Activated T-helper 2 cell treated with anti-CD3 and anti-CD28 coated beads, Interferon-gamma antibody, Interleukin-2, Interleukin-4, amounts not matched to agents 10 μg/mL and 5 μg/mL and 100 μg/mL, durations not matched to agents 14 hours and 24 hours and 36 hours (primary cell): ENCODE results near the gene OR8D4. TPM values are rescaled to one million over a fixed set of nuclear protein-coding genes. Genes with fewer than 3 reads are reported as not detected.
"Not testable (repeated sequence)": the region's sequence is repeated elsewhere in the genome, so short reads cannot be mapped to it uniquely, and the experiment has no call there.

Source experiments
- DNase-seq: peaks from one replicate; pipeline ENCODE4 v3.0.0; 2021; ENCODE audit warnings: low spot score
- H3K27ac Mint-ChIP-seq: one replicate; pipeline ENCODE4 v1.8.0; 2021; ENCODE audit warnings: mixed read lengths
- H3K27me3 Mint-ChIP-seq: one replicate; pipeline ENCODE4 v1.8.0; 2021; ENCODE audit warnings: low read depth, mixed read lengths
- H3K36me3 Mint-ChIP-seq: one replicate; pipeline ENCODE4 v1.8.0; 2021; ENCODE audit warnings: low read depth, mixed read lengths
- H3K4me1 Mint-ChIP-seq: one replicate; pipeline ENCODE4 v1.8.0; 2021; ENCODE audit warnings: low read depth, mixed read lengths
- H3K4me3 Mint-ChIP-seq: one replicate; pipeline ENCODE4 v1.8.0; 2021; ENCODE audit warnings: low read depth, mild to moderate bottlenecking, moderate library complexity, mixed read lengths
- H3K9me3 Mint-ChIP-seq: one replicate; pipeline ENCODE4 v1.8.0; 2021; ENCODE audit warnings: mixed read lengths
- intact Hi-C: fragments of 100-400 bp; cut with micrococcal nuclease; formaldehyde crosslinking; loops from one replicate; pipeline ENCODE4 v1.15.1; 2023
- total RNA-seq: library from RNA; stranded (reverse); gene quantifications from 2 replicates; pipeline ENCODE4 v1.2.3, GENCODE V29; 2022

Gene OR8D4
- not detected in 2 replicates for total RNA-seq

GRCh38 chr11:123901867-123902266 is at the start of gene OR8D4:
TSS of gene OR8D4 (plus strand) at chr11:123902167. CDS start at chr11:123906432, 4,265 bp downstream.
- no peaks in the 10 kb centered on the region for H3K36me3 Mint-ChIP-seq
- intact Hi-C loops, result no loop called here
- H3K27ac Mint-ChIP-seq, result no peak within 1 kb of the TSS
- H3K4me3 Mint-ChIP-seq, result no peak within 1 kb of the TSS
- peaks cover 7% of the 10 kb centered on the region for H3K4me1 Mint-ChIP-seq
- no peaks in the 10 kb centered on the region for H3K9me3 Mint-ChIP-seq
- H3K27me3 Mint-ChIP-seq, result peaks cover 19% of the 10 kb centered on the region
- no peak for DNase-seq

- intact Hi-C loops, result no loop called here
- DNase-seq, result no peak
- H3K36me3 Mint-ChIP-seq, result no peaks in the 10 kb centered on the region
- no peaks in the 10 kb centered on the region for H3K4me1 Mint-ChIP-seq
- H3K27ac Mint-ChIP-seq, result no peak overlapping the region
- H3K27me3 Mint-ChIP-seq, result peaks cover 2% of the 10 kb centered on the region
- H3K4me3 Mint-ChIP-seq, result no peak overlapping the region
- H3K9me3 Mint-ChIP-seq, result no peaks in the 10 kb centered on the region
Measured at GRCh38 chr11:123852321-123852720, 49.6 kb upstream of the OR8D4 start.

GRCh38 chr11:123853038-123853437 is 48.9 kb upstream of the OR8D4 start:
- no peaks in the 10 kb centered on the region for H3K9me3 Mint-ChIP-seq
- H3K36me3 Mint-ChIP-seq, result no peaks in the 10 kb centered on the region
- H3K27ac Mint-ChIP-seq, result no peak overlapping the region
- H3K4me1 Mint-ChIP-seq, result no peaks in the 10 kb centered on the region
- no peak overlapping the region for H3K4me3 Mint-ChIP-seq
- no peak for DNase-seq
- H3K27me3 Mint-ChIP-seq, result peaks cover 2% of the 10 kb centered on the region
- intact Hi-C loops, result no loop called here

- Mint-ChIP-seq H3K9me3 (no peaks in the 10 kb centered on the region), H3K4me1 (no peaks in the 10 kb centered on the region), H3K27ac (no peak overlapping the region), H3K27me3 (no peaks in the 10 kb centered on the region), H3K4me3 (no peak overlapping the region), H3K36me3 (no peaks in the 10 kb centered on the region)
- DNase-seq, result no peak
- intact Hi-C loops, result no loop called here
Measured at GRCh38 chr11:123856444-123856843, 45.5 kb upstream of the OR8D4 start.

- H3K27me3 Mint-ChIP-seq, result peaks cover 2% of the 10 kb centered on the region
- H3K36me3 Mint-ChIP-seq, result no peaks in the 10 kb centered on the region
- H3K4me1 Mint-ChIP-seq, result no peaks in the 10 kb centered on the region
- intact Hi-C loops, result no loop called here
- no peaks in the 10 kb centered on the region for H3K9me3 Mint-ChIP-seq
- DNase-seq, result no peak
- no peak overlapping the region for H3K27ac Mint-ChIP-seq
- H3K4me3 Mint-ChIP-seq, result no peak overlapping the region
Measured at GRCh38 chr11:123859731-123860130, 42.2 kb upstream of the OR8D4 start.

GRCh38 chr11:123865293-123865692 is 36.7 kb upstream of the OR8D4 start:
- H3K4me1 Mint-ChIP-seq, H3K9me3 Mint-ChIP-seq, H3K27ac Mint-ChIP-seq, H3K36me3 Mint-ChIP-seq, H3K4me3 Mint-ChIP-seq, intact Hi-C loops, DNase-seq, H3K27me3 Mint-ChIP-seq: not testable (repeated sequence)

GRCh38 chr11:123867795-123868194 is 34.2 kb upstream of the OR8D4 start:
- H3K27ac Mint-ChIP-seq, H3K27me3 Mint-ChIP-seq, H3K9me3 Mint-ChIP-seq, intact Hi-C loops, H3K36me3 Mint-ChIP-seq, H3K4me1 Mint-ChIP-seq, H3K4me3 Mint-ChIP-seq, DNase-seq: not testable (repeated sequence)

GRCh38 chr11:123880912-123881311 is 21.1 kb upstream of the OR8D4 start:
- H3K4me1 Mint-ChIP-seq, result no peaks in the 10 kb centered on the region
- no peak overlapping the region for H3K27ac Mint-ChIP-seq
- intact Hi-C loops, result no loop called here
- H3K36me3 Mint-ChIP-seq, result no peaks in the 10 kb centered on the region
- H3K4me3 Mint-ChIP-seq, result no peak overlapping the region
- no peaks in the 10 kb centered on the region for H3K9me3 Mint-ChIP-seq
- H3K27me3 Mint-ChIP-seq, result peaks cover 3% of the 10 kb centered on the region
- DNase-seq, result no peak

GRCh38 chr11:123885570-123885969 is 16.4 kb upstream of the OR8D4 start, which contains the start of gene TMEM225:
TSS of gene TMEM225 (minus strand) at chr11:123885670. CDS start at chr11:123885425, 245 bp downstream.
- intact Hi-C loops, result no loop called here
- Mint-ChIP-seq H3K4me1 (no peaks in the 10 kb centered on the region), H3K4me3 (no peak within 1 kb of the TSS), H3K27ac (no peak within 1 kb of the TSS), H3K36me3 (no peaks in the 10 kb centered on the region), H3K9me3 (no peaks in the 10 kb centered on the region), H3K27me3 (peaks cover 3% of the 10 kb centered on the region)
- no peak for DNase-seq

GRCh38 chr11:123892031-123892430 is 9.9 kb upstream of the OR8D4 start:
- no peak overlapping the region for H3K4me3 Mint-ChIP-seq
- peaks cover 2% of the 10 kb centered on the region for H3K27me3 Mint-ChIP-seq
- no peaks in the 10 kb centered on the region for H3K9me3 Mint-ChIP-seq
- H3K36me3 Mint-ChIP-seq, result no peaks in the 10 kb centered on the region
- DNase-seq, result no peak
- no peak overlapping the region for H3K27ac Mint-ChIP-seq
- intact Hi-C loops, result no loop called here
- no peaks in the 10 kb centered on the region for H3K4me1 Mint-ChIP-seq

GRCh38 chr11:123899792-123900191 is 2.2 kb upstream of the OR8D4 start:
- intact Hi-C loops, result no loop called here
- Mint-ChIP-seq H3K4me3 (no peak overlapping the region), H3K36me3 (no peaks in the 10 kb centered on the region), H3K27ac (no peak overlapping the region), H3K9me3 (no peaks in the 10 kb centered on the region), H3K27me3 (peaks cover 6% of the 10 kb centered on the region), H3K4me1 (peaks cover 7% of the 10 kb centered on the region)
- no peak for DNase-seq

- Mint-ChIP-seq H3K27ac (no peak overlapping the region), H3K27me3 (peaks cover 22% of the 10 kb centered on the region)
Measured at GRCh38 chr11:123903932-123904331, 2.0 kb downstream of the OR8D4 start.

GRCh38 chr11:123904932-123905331 is 3.0 kb downstream of the OR8D4 start:
- no peaks in the 10 kb centered on the region for H3K9me3 Mint-ChIP-seq
- H3K4me3 Mint-ChIP-seq, result no peak overlapping the region
- intact Hi-C loops, result no loop called here
- H3K27ac Mint-ChIP-seq, result no peak overlapping the region
- no peak for DNase-seq
- H3K36me3 Mint-ChIP-seq, result no peaks in the 10 kb centered on the region
- peaks cover 22% of the 10 kb centered on the region for H3K27me3 Mint-ChIP-seq
- H3K4me1 Mint-ChIP-seq, result peaks cover 7% of the 10 kb centered on the region

More at GRCh38 chr11:123903932-123904331, 2.0 kb downstream of the OR8D4 start:
- intact Hi-C loops, result no loop called here
- H3K36me3 Mint-ChIP-seq, result no peaks in the 10 kb centered on the region
- no peak overlapping the region for H3K4me3 Mint-ChIP-seq
- DNase-seq, result no peak
- H3K4me1 Mint-ChIP-seq, result peaks cover 7% of the 10 kb centered on the region
- H3K9me3 Mint-ChIP-seq, result no peaks in the 10 kb centered on the region

GRCh38 chr11:123905826-123906225 is 3.9 kb downstream of the OR8D4 start:
- peaks cover 7% of the 10 kb centered on the region for H3K4me1 Mint-ChIP-seq
- intact Hi-C loops, result no loop called here

More at GRCh38 chr11:123905826-123906225, 3.9 kb downstream of the OR8D4 start:
- no peak for DNase-seq
- no peaks in the 10 kb centered on the region for H3K9me3 Mint-ChIP-seq
- no peak overlapping the region for H3K4me3 Mint-ChIP-seq
- H3K36me3 Mint-ChIP-seq, result no peaks in the 10 kb centered on the region
- no peak overlapping the region for H3K27ac Mint-ChIP-seq
- peaks cover 22% of the 10 kb centered on the region for H3K27me3 Mint-ChIP-seq
